Raji (cell line): ENCODE data around the gene OR10H5.

Source experiments
- POLR2A ChIP-seq: IDR thresholded peaks from 2 replicates; pipeline ENCODE4 v1.6.1; 2011; ENCODE audit warnings: low read depth, low read length, control low read depth; ENCODE audit not compliant: insufficient read depth

Gene OR10H5

GRCh38 chr19:15787611-15788155 is at the start of gene OR10H5:
Gene OR10H5, plus strand, starts transcription at chr19:15787661. Its CDS starts 6,388 bp downstream, at chr19:15794049.
- no peak for TF ChIP-seq POLR2A

GRCh38 chr19:15737722-15738121 is 49.7 kb upstream of the OR10H5 start, which contains the start of gene OR10H3:
Gene OR10H3, plus strand, starts transcription at chr19:15737985. Its CDS starts 3,408 bp downstream, at chr19:15741393.
- TF ChIP-seq POLR2A, result no peak

GRCh38 chr19:15740785-15741184 is 46.7 kb upstream of the OR10H5 start:
- no peak for TF ChIP-seq POLR2A

GRCh38 chr19:15748239-15748638 is 39.2 kb upstream of the OR10H5 start:
- TF ChIP-seq POLR2A, result no peak

GRCh38 chr19:15758379-15758778 is 29.1 kb upstream of the OR10H5 start:
- TF ChIP-seq POLR2A, result no peak

- no peak for TF ChIP-seq POLR2A
Observed at GRCh38 chr19:15759962-15760565, 27.4 kb upstream of the OR10H5 start.

- TF ChIP-seq POLR2A, result no peak
Observed at GRCh38 chr19:15769586-15769985, 17.9 kb upstream of the OR10H5 start.

GRCh38 chr19:15775249-15775648 is 12.2 kb upstream of the OR10H5 start:
- no peak for TF ChIP-seq POLR2A

GRCh38 chr19:15776264-15776663 is 11.2 kb upstream of the OR10H5 start:
- TF ChIP-seq POLR2A, result no peak

GRCh38 chr19:15776991-15777970 is 10.2 kb upstream of the OR10H5 start:
- no peak for TF ChIP-seq POLR2A

- TF ChIP-seq POLR2A, result no peak
Observed at GRCh38 chr19:15779756-15780476, 7.5 kb upstream of the OR10H5 start.

GRCh38 chr19:15780610-15781418 is 6.6 kb upstream of the OR10H5 start:
- no peak for TF ChIP-seq POLR2A

GRCh38 chr19:15781661-15782060 is 5.8 kb upstream of the OR10H5 start:
- no peak for TF ChIP-seq POLR2A

GRCh38 chr19:15782211-15782610 is 5.2 kb upstream of the OR10H5 start:
- TF ChIP-seq POLR2A, result no peak
